ENCODE results near the gene SLC26A11. TPM values are rescaled to one million over a fixed set of nuclear protein-coding genes. Genes with fewer than 3 reads are reported as not detected.
A peak's percentile ranks its signal among the peaks of the same experiment; 100 is the strongest.

The SLC26A11 gene
- total RNA-seq, 1 donor from 2014 or later = 7.9 TPM

- H3K4me3 Mint-ChIP-seq = no peak overlapping the region
- H3K27ac Mint-ChIP-seq = no peak overlapping the region
- no peak for DNase-seq (ENCODE audit: low spot score)
- no peaks in the 10 kb centered on the region for H3K4me1 ChIP-seq
- no peaks in the 10 kb centered on the region for H3F3A ChIP-seq (ENCODE audit: low read depth)
- no peaks in the 10 kb centered on the region for H3K36me3 Mint-ChIP-seq
- H3K36me3 ChIP-seq = no peaks in the 10 kb centered on the region
- H3K27me3 Mint-ChIP-seq (ENCODE audit: insufficient read depth, low read depth) = peaks cover 7% of the 10 kb centered on the region
- H3K79me2 ChIP-seq (ENCODE audit: low read depth) = no peaks in the 10 kb centered on the region
- H3K27ac ChIP-seq = no peak overlapping the region
- H3K4me3 ChIP-seq = no peak overlapping the region
- peaks cover 7% of the 10 kb centered on the region for H3K4me1 Mint-ChIP-seq
- no peak overlapping the region for H3K9ac ChIP-seq
- no peaks in the 10 kb centered on the region for H3K9me3 Mint-ChIP-seq
- H3K4me2 ChIP-seq = no peak overlapping the region
- H2AFZ ChIP-seq (replicated peaks) = no peak overlapping the region
- H3K27me3 ChIP-seq = no peaks in the 10 kb centered on the region
- no peaks in the 10 kb centered on the region for H3K9me3 ChIP-seq (ENCODE audit: low read depth)
- no peaks in the 10 kb centered on the region for H4K20me1 ChIP-seq (ENCODE audit: low read depth)
- TF ChIP-seq EZH2phosphoT487 (IDR thresholded peaks at IDR 0.05) (no peak), EZH2 (IDR thresholded peaks at IDR 0.05) (no peak), CTCF (IDR thresholded peaks at IDR 0.05) (no peak)
These were observed 46.3 kb upstream of the SLC26A11 start for GRCh38 chr17:80173916-80174315.

- no peaks in the 10 kb centered on the region for H3K9me3 Mint-ChIP-seq
- Histone ChIP-seq H3K27me3 (no peaks in the 10 kb centered on the region), H3K9ac (no peak overlapping the region), H3K79me2 (ENCODE audit: low read depth) (no peaks in the 10 kb centered on the region), H3K4me3 (no peak overlapping the region), H3K9me3 (ENCODE audit: low read depth) (no peaks in the 10 kb centered on the region), H2AFZ (replicated peaks) (no peak overlapping the region), H4K20me1 (ENCODE audit: low read depth) (no peaks in the 10 kb centered on the region), H3K27ac (no peak overlapping the region), H3K36me3 (no peaks in the 10 kb centered on the region), H3K4me1 (no peaks in the 10 kb centered on the region), H3K4me2 (no peak overlapping the region), H3F3A (ENCODE audit: low read depth) (no peaks in the 10 kb centered on the region)
- no peak overlapping the region for H3K4me3 Mint-ChIP-seq
- no peaks in the 10 kb centered on the region for H3K36me3 Mint-ChIP-seq
- DNase-seq (ENCODE audit: low spot score) = no peak
- H3K27me3 Mint-ChIP-seq (ENCODE audit: insufficient read depth, low read depth) = peaks cover 14% of the 10 kb centered on the region
- H3K27ac Mint-ChIP-seq = peak overlapping the region; percentile 57
- peaks cover 9% of the 10 kb centered on the region for H3K4me1 Mint-ChIP-seq
- TF ChIP-seq CTCF (IDR thresholded peaks at IDR 0.05) (no peak), EZH2phosphoT487 (IDR thresholded peaks at IDR 0.05) (no peak), EZH2 (IDR thresholded peaks at IDR 0.05) (no peak)
These were observed 43.5 kb upstream of the SLC26A11 start for GRCh38 chr17:80176757-80177156.

GRCh38 chr17:80177986-80178595, 42.1 kb upstream of the SLC26A11 start:
- H2AFZ ChIP-seq (replicated peaks) = no peak overlapping the region
- TF ChIP-seq CTCF (IDR thresholded peaks at IDR 0.05) = no peak
- no peaks in the 10 kb centered on the region for H3F3A ChIP-seq (ENCODE audit: low read depth)
- H3K36me3 ChIP-seq = no peaks in the 10 kb centered on the region
- no peak overlapping the region for H3K4me3 Mint-ChIP-seq
- H3K27me3 ChIP-seq = no peaks in the 10 kb centered on the region
- no peak for DNase-seq (ENCODE audit: low spot score)
- no peak overlapping the region for H3K9ac ChIP-seq
- no peaks in the 10 kb centered on the region for H4K20me1 ChIP-seq (ENCODE audit: low read depth)
- no peaks in the 10 kb centered on the region for H3K4me1 ChIP-seq
- no peak overlapping the region for H3K27ac ChIP-seq
- no peaks in the 10 kb centered on the region for H3K9me3 ChIP-seq (ENCODE audit: low read depth)
- H3K27ac Mint-ChIP-seq = no peak overlapping the region
- no peak overlapping the region for H3K4me3 ChIP-seq
- peaks cover 12% of the 10 kb centered on the region for H3K27me3 Mint-ChIP-seq (ENCODE audit: insufficient read depth, low read depth)
- H3K4me1 Mint-ChIP-seq = peaks cover 10% of the 10 kb centered on the region
- no peaks in the 10 kb centered on the region for H3K36me3 Mint-ChIP-seq
- H3K9me3 Mint-ChIP-seq = no peaks in the 10 kb centered on the region
- no peaks in the 10 kb centered on the region for H3K79me2 ChIP-seq (ENCODE audit: low read depth)
- H3K4me2 ChIP-seq = no peak overlapping the region
